ENCODE measurements around the gene CACFD1.

DNA sequence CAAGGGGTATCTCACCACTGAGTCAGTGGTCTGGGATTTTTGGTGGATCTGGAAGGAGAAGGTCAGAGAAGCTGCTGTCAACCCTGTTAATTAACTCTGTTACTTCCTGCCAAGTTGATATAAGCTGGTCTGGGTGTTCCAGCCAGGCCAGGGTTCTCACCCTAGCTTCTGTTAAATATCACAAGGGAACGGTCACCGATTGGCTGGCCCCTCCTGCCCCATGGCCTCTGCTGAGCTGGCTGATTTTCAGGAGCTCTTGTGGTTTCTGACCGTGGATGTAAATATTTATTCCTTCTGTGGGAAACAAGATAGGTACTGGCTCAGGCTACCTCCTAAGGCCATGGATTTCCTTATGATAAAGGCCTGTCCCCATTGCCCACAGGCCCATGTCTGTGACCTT is 36.6 kb upstream of the CACFD1 start:
- TF ChIP-seq CTCF (conservative IDR thresholded peaks at IDR 0.05; ENCODE audit: low read length) (no peak), EZH2phosphoT487 (IDR thresholded peaks at IDR 0.05; ENCODE audit: borderline replicate concordance, low read depth, low read length) (no peak)

Data from OCI-LY7 (cell line).